Measurements from ENCODE around the gene UBAP1. TPM values are rescaled to one million over a fixed set of nuclear protein-coding genes. Genes with fewer than 3 reads are reported as not detected.
"Not testable (repeated sequence)": the region's sequence is repeated elsewhere in the genome, so short reads cannot be mapped to it uniquely, and the experiment has no call there.

UBAP1 gene
- total RNA-seq, 6 experiments from 2014 or later = 36.7 to 43.9 (median 41.4) TPM

DNA sequence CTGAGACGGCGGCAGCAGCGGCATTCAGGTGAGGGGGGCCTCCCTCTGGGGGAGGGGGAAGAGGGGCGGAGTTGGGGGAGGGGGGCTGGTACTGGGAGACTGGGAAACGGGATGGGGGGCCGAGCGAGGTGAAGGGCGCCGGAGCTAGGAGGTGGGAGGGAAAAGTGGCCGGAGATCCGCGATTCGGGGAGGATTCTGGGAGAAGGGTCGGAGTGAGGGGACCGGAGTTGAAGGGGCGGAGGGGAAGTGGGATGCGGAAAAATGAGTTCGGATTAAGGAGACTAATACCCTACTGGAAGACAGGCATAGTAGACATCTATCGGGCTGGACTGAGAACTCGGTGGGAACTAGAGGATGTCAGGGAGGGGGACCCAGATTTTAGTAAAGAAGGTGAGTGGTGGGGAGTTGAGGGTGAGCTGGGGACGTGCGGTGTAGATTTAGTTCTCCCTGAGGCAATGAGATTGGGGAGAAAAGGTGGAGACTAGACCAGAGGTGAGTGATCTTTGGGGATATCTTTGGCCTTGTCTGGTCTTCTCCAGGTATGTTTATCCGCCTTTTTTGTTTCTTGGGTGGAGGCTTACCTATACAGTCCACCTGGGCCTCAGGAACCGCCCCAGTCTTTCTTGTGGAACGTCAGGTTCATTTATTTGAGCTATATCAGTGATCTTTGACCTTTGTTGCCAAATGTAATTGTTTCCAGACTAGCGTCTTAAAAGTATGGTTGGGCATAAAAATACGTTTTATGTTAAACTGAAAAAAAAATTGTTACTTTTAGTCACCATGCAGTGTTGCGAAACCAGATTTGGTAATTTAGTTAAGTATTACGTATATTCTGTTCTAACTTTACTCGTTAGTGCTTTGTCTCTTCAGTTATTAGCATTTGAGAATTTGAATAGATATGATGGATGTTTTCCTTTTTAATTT is 632 bp downstream of the UBAP1 start:
- Mint-ChIP-seq H3K36me3 (ENCODE audit: low read depth) (peaks cover 16% of the 10 kb centered on the region), H3K27ac (peak overlapping the region; percentile 98), H3K4me1 (ENCODE audit: low read depth) (peaks cover 5% of the 10 kb centered on the region), H3K27me3 (ENCODE audit: insufficient read depth) (peaks cover 3% of the 10 kb centered on the region), H3K4me3 (peak overlapping the region; percentile 99), H3K9me3 (no peaks in the 10 kb centered on the region)
- peak; percentile 50 for DNase-seq
- TF ChIP-seq, protein P1, sequence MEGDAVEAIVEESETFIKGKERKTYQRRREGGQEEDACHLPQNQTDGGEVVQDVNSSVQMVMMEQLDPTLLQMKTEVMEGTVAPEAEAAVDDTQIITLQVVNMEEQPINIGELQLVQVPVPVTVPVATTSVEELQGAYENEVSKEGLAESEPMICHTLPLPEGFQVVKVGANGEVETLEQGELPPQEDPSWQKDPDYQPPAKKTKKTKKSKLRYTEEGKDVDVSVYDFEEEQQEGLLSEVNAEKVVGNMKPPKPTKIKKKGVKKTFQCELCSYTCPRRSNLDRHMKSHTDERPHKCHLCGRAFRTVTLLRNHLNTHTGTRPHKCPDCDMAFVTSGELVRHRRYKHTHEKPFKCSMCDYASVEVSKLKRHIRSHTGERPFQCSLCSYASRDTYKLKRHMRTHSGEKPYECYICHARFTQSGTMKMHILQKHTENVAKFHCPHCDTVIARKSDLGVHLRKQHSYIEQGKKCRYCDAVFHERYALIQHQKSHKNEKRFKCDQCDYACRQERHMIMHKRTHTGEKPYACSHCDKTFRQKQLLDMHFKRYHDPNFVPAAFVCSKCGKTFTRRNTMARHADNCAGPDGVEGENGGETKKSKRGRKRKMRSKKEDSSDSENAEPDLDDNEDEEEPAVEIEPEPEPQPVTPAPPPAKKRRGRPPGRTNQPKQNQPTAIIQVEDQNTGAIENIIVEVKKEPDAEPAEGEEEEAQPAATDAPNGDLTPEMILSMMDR (IDR thresholded peaks at IDR 0.05) = no peak

DNA sequence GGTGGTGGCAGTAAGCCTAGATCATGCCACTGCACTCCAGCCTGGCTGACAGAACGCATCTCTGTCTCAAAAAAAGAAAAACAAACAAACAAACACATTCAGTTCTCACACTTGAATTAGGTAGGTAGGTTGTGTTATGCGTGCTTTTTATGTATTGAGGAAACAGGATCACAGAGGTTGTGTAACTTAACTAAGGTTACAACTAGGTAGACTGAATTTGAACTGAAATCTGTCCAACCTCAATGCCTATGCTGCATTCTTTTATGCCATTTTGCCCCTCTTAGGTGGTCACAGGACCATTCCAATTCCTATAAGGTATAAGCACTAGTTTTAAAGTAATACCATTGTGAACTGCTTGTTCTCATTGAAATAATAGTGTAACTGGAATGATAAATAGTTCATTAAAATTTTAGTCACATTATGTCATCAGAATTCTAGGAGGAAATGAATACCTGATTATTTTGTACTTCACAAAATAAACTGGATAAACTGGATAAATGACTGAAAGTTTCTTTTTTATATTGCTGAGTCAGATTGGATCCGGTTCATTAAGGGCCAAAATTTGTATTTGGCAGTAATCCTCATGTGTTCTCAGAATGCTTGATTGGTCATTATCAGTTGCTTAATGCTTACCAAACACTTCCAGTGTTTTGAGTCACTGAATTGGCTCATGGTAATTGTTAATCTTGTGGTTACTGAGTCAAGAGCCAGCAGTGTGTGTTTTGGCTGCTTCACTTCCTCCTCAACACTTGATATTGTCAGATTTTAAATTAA is 7.1 kb downstream of the UBAP1 start:
- peak; percentile 87 for DNase-seq
- H3K9me3 Mint-ChIP-seq = no peaks in the 10 kb centered on the region
- no peaks in the 10 kb centered on the region; the same call in 1 of the 2 replicates for H3K36me3 Mint-ChIP-seq (ENCODE audit: low read depth)
- peak overlapping the region; percentile 57 for H3K27ac Mint-ChIP-seq
- H3K4me3 Mint-ChIP-seq = peak overlapping the region; percentile 31
- peaks cover 43% of the 10 kb centered on the region for H3K4me1 Mint-ChIP-seq (ENCODE audit: low read depth)
- TF ChIP-seq, protein P1 (IDR thresholded peaks at IDR 0.05) = no peak
- H3K27me3 Mint-ChIP-seq (ENCODE audit: insufficient read depth) = no peaks in the 10 kb centered on the region

DNA sequence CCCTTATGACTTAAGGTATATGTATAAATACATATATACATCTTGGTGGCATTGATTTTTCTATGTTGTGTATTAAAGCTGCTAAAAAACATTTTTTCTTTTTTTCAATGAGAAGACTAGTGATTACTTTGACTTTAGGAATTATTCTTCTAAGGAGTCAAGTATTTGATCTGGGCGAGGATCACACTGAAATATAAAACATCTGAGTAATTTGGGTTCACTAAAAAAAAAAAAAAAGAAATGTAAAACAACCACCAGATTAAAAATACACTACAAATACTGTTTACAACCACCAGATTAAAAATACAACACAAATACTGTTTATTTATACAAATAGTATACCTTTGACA is 9.0 kb downstream of the UBAP1 start:
- peaks cover 51% of the 10 kb centered on the region for H3K4me1 Mint-ChIP-seq (ENCODE audit: low read depth)
- H3K4me3 Mint-ChIP-seq = 0 out of 2 replicates have a peak overlapping the region, but pooled peaks have one; percentile 12
- DNase-seq = no peak
- H3K27me3 Mint-ChIP-seq (ENCODE audit: insufficient read depth) = no peaks in the 10 kb centered on the region
- no peaks in the 10 kb centered on the region; the same call in 1 of the 2 replicates for H3K36me3 Mint-ChIP-seq (ENCODE audit: low read depth)
- TF ChIP-seq, protein P1 (IDR thresholded peaks at IDR 0.05) = no peak
- no peaks in the 10 kb centered on the region for H3K9me3 Mint-ChIP-seq
- peak overlapping the region; percentile 11; the same call in 1 of the 2 replicates for H3K27ac Mint-ChIP-seq

DNA sequence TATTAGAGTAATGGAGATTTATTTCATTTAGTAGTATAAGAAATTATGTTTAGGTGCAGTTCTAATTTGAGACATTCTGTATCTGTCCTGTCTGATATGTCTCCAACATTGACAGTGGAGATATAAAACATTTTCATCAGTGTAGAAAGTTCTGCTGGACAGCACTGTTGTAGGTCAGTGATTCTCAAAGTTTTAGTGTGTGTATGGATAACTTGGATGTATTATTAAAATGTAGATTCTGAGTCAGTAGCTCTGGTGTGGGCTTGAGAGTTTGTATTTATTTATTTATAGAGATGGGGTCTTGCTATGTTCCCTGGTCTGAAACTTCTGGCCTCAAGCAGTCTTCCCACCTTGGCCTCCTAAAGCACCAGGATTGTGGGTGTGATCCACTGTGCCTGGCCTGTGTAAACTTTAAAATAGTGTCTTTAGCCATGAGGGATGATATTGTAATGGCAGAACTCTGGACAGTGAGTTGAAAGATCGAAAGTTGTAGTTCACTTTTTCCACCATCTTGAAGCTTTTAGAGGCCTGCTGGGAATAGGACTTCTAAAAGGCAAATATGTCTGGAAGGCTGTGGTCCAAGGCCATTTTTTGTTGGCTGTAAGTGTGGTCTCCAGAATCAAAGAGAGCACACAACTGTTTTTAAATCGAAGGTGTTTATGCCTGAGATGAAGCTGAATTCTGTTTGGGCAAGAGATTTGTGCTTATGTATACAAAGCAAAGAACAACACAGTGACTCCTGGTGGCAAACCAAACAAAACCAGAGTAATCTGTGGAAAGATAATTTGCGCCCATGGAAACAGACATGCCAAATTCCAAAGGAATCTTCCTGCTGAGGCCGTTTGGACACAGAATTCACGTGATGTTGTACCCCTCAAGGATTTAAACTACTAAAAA is 12.4 kb downstream of the UBAP1 start:
- TF ChIP-seq, protein P1 (IDR thresholded peaks at IDR 0.05) = peak; percentile 69
- Mint-ChIP-seq H3K4me3 (no peak overlapping the region), H3K4me1 (ENCODE audit: low read depth) (peaks cover 47% of the 10 kb centered on the region), H3K27ac (peak overlapping the region; percentile 73), H3K27me3 (ENCODE audit: insufficient read depth) (no peaks in the 10 kb centered on the region), H3K9me3 (no peaks in the 10 kb centered on the region), H3K36me3 (ENCODE audit: low read depth) (peaks cover 5% of the 10 kb centered on the region)
- peak; percentile 34 for DNase-seq

DNA sequence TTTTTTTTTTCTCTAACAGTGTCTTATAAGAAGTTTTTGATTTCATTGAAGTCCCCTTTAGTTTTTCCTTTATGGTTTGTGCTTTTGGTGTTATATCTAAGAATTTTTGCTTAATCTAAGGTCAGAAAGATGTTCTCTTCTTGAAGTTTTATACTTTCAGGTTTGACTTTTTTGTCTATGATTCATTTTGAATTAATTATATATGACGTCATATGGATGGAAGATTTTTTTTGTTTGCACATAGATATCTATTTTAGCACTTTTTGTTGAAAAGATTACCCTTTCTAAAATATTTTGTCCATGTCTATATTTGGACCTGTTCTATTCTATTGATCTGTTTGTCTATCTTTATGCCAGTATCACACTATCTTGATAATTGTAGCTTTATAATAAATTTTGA is 16.3 kb downstream of the UBAP1 start:
- Mint-ChIP-seq H3K27ac (no peak overlapping the region), H3K36me3 (ENCODE audit: low read depth) (peaks cover 22% of the 10 kb centered on the region), H3K4me3 (no peak overlapping the region), H3K4me1 (ENCODE audit: low read depth) (peaks cover 30% of the 10 kb centered on the region), H3K27me3 (ENCODE audit: insufficient read depth) (no peaks in the 10 kb centered on the region), H3K9me3 (no peaks in the 10 kb centered on the region)
- DNase-seq = no peak
- TF ChIP-seq, protein P1 (IDR thresholded peaks at IDR 0.05) = no peak

DNA sequence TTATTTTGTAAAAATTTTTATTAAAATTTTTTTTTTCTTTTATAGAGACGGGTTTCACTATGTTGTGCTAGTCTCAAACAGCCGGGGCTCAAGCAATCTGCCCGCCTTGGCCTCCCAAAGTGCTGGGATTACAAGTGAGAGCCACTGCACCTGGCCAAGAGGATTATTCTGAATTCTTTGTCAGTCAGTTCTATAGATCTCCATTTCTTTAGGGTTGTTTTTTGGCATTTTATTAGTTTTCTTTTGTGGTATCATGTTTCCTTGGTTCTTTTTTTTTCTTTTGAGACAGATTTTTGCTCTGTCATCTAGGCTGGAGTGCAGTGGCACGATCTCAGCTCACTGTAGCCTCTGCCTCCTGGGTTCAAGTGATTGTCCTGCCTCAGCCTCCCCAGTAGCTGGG is 18.4 kb downstream of the UBAP1 start:
- not testable (repeated sequence) for H3K4me3 Mint-ChIP-seq; H3K27ac Mint-ChIP-seq; H3K9me3 Mint-ChIP-seq; H3K27me3 Mint-ChIP-seq (ENCODE audit: insufficient read depth); DNase-seq
- peaks cover 22% of the 10 kb centered on the region for H3K4me1 Mint-ChIP-seq (ENCODE audit: low read depth)
- H3K36me3 Mint-ChIP-seq (ENCODE audit: low read depth) = peaks cover 22% of the 10 kb centered on the region

Data from HFFc6 (cell line).